Measurements from ENCODE around the gene TNN. TPM values are rescaled to one million over a fixed set of nuclear protein-coding genes. Genes with fewer than 3 reads are reported as not detected.

Gene TNN
- total and polyA plus RNA-seq, 12 donors: 0.11 to 0.50 (median 0.23) TPM; not detected in 2

- 85 to 95% (median 91%) methylated on average over 4 of the region's 4 CpGs for WGBS, 4 donors
- intact Hi-C loops (cut with DNase I): no loop called here
- no peak overlapping the region for H3K27ac ChIP-seq
- H3K9me3 ChIP-seq (replicated peaks in 1 of 3): no peaks in the 10 kb centered on the region
- DNase-seq: no peak
- no peaks in the 10 kb centered on the region for H3K27me3 ChIP-seq
- no peak for TF ChIP-seq CTCF (IDR thresholded peaks at IDR 0.05)
- no peak for TF ChIP-seq POLR2A (IDR thresholded peaks at IDR 0.05)
- H3K4me3 ChIP-seq: no peak overlapping the region
- H3K36me3 ChIP-seq (replicated peaks in 1 of 2): peaks cover 0 to 11% of the 10 kb centered on the region in 2 donors
- H3K4me1 ChIP-seq (replicated peaks in 1 of 2): no peaks in the 10 kb centered on the region
These were observed 101.1 kb downstream of the TNN start for GRCh38 chr1:175168782-175169181.

DNA sequence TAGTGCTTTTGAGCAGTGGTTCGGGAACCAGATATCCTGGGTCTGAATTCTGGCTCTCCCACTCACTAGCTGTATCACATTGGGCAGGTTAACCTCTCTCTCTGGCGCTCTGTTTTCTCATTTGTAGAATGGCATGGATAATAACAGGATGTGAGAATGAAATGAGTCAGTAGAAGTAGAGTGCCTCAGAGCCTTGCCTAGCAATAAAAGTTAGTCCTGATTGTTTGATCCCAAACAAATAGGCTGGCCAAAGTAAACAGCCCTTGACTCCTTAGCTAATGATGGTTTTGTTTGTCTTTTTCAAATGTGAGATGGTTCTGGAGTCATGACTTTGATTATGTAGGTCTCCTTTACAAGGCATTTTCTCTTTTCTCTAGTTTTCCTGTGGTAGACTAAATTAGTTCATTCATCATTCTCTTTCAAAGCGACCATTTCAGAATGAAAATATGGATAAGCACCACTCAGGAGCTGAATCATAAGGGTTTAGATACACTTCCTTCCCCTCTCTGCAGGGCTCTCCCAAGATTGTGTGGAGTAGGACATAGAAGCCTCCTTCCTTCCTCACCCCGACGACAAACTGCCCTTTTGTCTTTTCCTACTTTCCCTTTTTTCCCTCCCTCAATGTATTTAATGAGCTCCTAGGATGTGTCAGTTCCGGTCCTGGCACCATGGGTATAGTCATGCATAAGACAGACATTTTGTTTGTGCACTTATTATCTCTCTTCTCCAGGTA, 101.8 kb downstream of the TNN start:
- Histone ChIP-seq H3K9me3 (replicated peaks in 1 of 3) (no peaks in the 10 kb centered on the region), H3K4me1 (replicated peaks in 1 of 2) (peaks cover 0 to 4% of the 10 kb centered on the region in 2 donors), H3K27ac (no peak overlapping the region), H3K27me3 (no peaks in the 10 kb centered on the region), H3K4me3 (no peak overlapping the region), H3K36me3 (replicated peaks in 1 of 2) (peaks cover 0 to 11% of the 10 kb centered on the region in 2 donors)
- DNase-seq: no peak
- intact Hi-C loops (cut with DNase I): no loop called here
- TF ChIP-seq POLR2A (IDR thresholded peaks at IDR 0.05) (no peak), CTCF (IDR thresholded peaks at IDR 0.05) (no peak)
- 73 to 81% (median 79%) methylated on average over 6 of the region's 6 CpGs for WGBS, 4 donors

DNA sequence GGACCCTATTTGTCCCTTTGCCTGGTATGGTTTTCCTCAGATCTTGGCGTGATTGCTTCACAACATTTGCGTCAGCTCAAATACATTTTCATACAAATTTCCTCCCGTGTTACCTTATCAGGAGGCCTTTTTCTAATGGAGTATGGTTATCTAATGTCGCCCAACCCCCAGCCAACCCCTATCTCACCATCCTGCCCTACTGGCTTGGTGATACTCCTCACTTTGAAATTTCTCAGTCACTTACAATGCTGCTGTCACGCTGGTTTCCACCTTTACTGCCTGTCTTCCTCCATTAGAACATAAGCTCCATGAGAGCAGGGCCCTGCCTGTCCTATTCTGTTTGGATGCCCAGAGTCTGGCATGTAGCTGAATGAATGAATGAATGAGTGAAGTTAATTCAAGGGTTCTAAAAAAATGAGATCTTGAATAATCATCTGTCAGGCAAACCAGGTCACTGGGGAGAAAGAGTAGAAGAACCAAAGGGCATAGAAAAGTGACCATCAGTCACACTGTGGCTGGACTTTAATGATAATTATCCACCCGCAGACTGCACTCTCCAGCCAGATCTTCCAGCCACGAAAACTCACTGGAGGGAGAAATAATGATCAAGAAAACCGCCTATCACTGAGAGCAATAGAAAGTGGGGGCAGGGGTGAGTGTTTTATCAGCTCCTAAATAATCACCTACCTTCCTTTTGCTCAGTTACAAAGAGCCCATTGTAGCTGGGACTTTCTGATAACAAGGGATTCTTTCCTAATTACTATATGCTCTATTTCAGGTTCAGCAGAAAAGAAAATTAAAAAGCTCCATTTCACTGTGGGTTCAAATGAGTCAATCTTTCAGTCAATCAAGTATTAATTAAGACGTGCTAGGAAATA, 103.6 kb downstream of the TNN start:
- 88 to 95% (median 92%) methylated on average over 9 of the region's 9 CpGs for WGBS, 4 donors

More for the DNA sequence above, 103.6 kb downstream of the TNN start:
- TF ChIP-seq POLR2A (IDR thresholded peaks at IDR 0.05): no peak
- TF ChIP-seq CTCF (IDR thresholded peaks at IDR 0.05): no peak
- Histone ChIP-seq H3K9me3 (replicated peaks in 1 of 3) (no peaks in the 10 kb centered on the region), H3K27me3 (no peaks in the 10 kb centered on the region), H3K4me1 (replicated peaks in 1 of 2) (peaks cover 0 to 5% of the 10 kb centered on the region in 2 donors), H3K36me3 (replicated peaks in 1 of 2) (no peaks in the 10 kb centered on the region), H3K4me3 (no peak overlapping the region), H3K27ac (no peak overlapping the region)
- no peak for DNase-seq
- intact Hi-C loops (cut with DNase I): no loop called here
